GM12891 (cell line): Measurements from ENCODE around the gene HOXB3.

Experiments used
- PAX5 ChIP-seq: IDR thresholded peaks from 2 replicates; pipeline ENCODE4 v1.6.1; 2011; ENCODE audit warnings: low read length, moderate library complexity, mild to moderate bottlenecking; ENCODE audit not compliant: insufficient read depth, severe bottlenecking
- POLR2A ChIP-seq: IDR thresholded peaks from 2 replicates; pipeline ENCODE4 v1.6.1; 2011; ENCODE audit warnings: low read depth, low read length, control low read depth
- POLR2AphosphoS5 ChIP-seq: IDR thresholded peaks from 2 replicates; pipeline ENCODE4 v1.6.1; 2011; ENCODE audit warnings: low read depth, low read length, control low read depth
- POU2F2 ChIP-seq: IDR thresholded peaks from 2 replicates; pipeline ENCODE4 v1.6.1; 2011; ENCODE audit warnings: low read depth, mild to moderate bottlenecking, control low read depth, low read length, moderate library complexity
- SPI1 ChIP-seq: IDR thresholded peaks from 2 replicates; pipeline ENCODE4 v1.6.1; 2011; ENCODE audit warnings: low read depth, low read length, control low read depth
- TAF1 ChIP-seq: IDR thresholded peaks from 2 replicates; pipeline ENCODE4 v1.6.1; 2011; ENCODE audit warnings: low read depth, low read length, control low read depth

- TF ChIP-seq SPI1 (no peak), POLR2A (no peak), POLR2AphosphoS5 (no peak), TAF1 (no peak), PAX5 (no peak), POU2F2 (no peak)
Observed at GRCh38 chr17:48553826-48554225, 36.2 kb downstream of the HOXB3 start.
